Endothelial cell of umbilical vein (primary cell): ENCODE measurements around the gene SELP.

Source experiments
- CTCF ChIP-seq, 2 donors: IDR thresholded peaks; 1 replicate in 1 of 2; 2 replicates in 1 of 2; pipeline ENCODE4 v1.5.1; 2011; ENCODE audit warnings: low read length in 2 of 2, mild to moderate bottlenecking in 2 of 2, moderate library complexity in 2 of 2, control low read depth in 1 of 2, inconsistent platforms in 1 of 2, low read depth in 1 of 2; ENCODE audit not compliant: insufficient read depth in 1 of 2; ENCODE audit errors: extremely low read depth in 1 of 2
- EZH2 ChIP-seq: IDR thresholded peaks from 2 replicates; pipeline ENCODE4 v1.6.1; 2012; ENCODE audit warnings: borderline replicate concordance, low read depth, mild to moderate bottlenecking, moderate library complexity, low read length, inconsistent platforms; ENCODE audit not compliant: severe bottlenecking
- GATA2 ChIP-seq: IDR thresholded peaks from 2 replicates; pipeline ENCODE4 v1.7.0; 2011; ENCODE audit warnings: low read depth, mild to moderate bottlenecking, moderate library complexity, mixed read lengths, low read length; ENCODE audit not compliant: insufficient read length, insufficient read depth
- MAX ChIP-seq: IDR thresholded peaks from 2 replicates; pipeline ENCODE4 v1.6.1; 2011; ENCODE audit not compliant: insufficient read depth, insufficient read length
- MYC ChIP-seq: IDR thresholded peaks from one replicate; pipeline ENCODE4 v1.6.1; 2011; ENCODE audit warnings: mild to moderate bottlenecking, low read depth, low read length
- POLR2A ChIP-seq: IDR thresholded peaks from 2 replicates; pipeline ENCODE4 v1.6.1; 2012; ENCODE audit warnings: low read depth, mild to moderate bottlenecking, control low read depth, low read length
- POLR2AphosphoS5 ChIP-seq: IDR thresholded peaks from 2 replicates; pipeline ENCODE4 v1.6.1; 2012; ENCODE audit warnings: low read depth, mild to moderate bottlenecking, control low read depth, low read length, moderate library complexity; ENCODE audit not compliant: insufficient read depth

- TF ChIP-seq CTCF (IDR thresholded peaks at IDR 0.05; ENCODE audit: extremely low read depth in 1 of 2, insufficient read depth in 1 of 2, low read depth in 1 of 2, low read length in 2 of 2) (no peak), POLR2A (no peak), POLR2AphosphoS5 (no peak), MYC (no peak), GATA2 (no peak), EZH2 (no peak), MAX (no peak)
Measured at GRCh38 chr1:169572187-169572586, 57.7 kb downstream of the SELP start.
